ENCODE results near the gene PACS2. TPM values are rescaled to one million over a fixed set of nuclear protein-coding genes. Genes with fewer than 3 reads are reported as not detected.
A peak's percentile ranks its signal among the peaks of the same experiment; 100 is the strongest.

PACS2 gene
- polyA plus RNA-seq, 3 donors: 3.1 to 87.0 (median 3.7) TPM

- WGBS (ENCODE audit: insufficient coverage): 91% methylated on average over 23 of the region's 23 CpGs
- no peaks in the 10 kb centered on the region for H3K9me3 Mint-ChIP-seq
- intact Hi-C loops (cut with micrococcal nuclease): no loop called here
- Histone ChIP-seq H2AFZ (ENCODE audit: insufficient read depth, low read depth, low read length, poor library complexity, severe bottlenecking) (no peak overlapping the region), H3K4me2 (replicated peaks; ENCODE audit: extremely low read depth, low read length, poor library complexity, severe bottlenecking) (no peak overlapping the region), H3K9ac (ENCODE audit: insufficient read depth, low read length, poor library complexity, severe bottlenecking) (no peak overlapping the region), H3K4me1 (ENCODE audit: control insufficient read depth in 1 of 2, insufficient read depth in 2 of 2, low read length in 2 of 2) (peaks cover 25 to 38% of the 10 kb centered on the region in 2 donors), H3K79me2 (ENCODE audit: insufficient read depth, low read length) (no peaks in the 10 kb centered on the region), H3K27ac (ENCODE audit: low read depth in 1 of 2, low read length in 2 of 2) (no peak overlapping the region), H4K20me1 (ENCODE audit: insufficient read depth, low read length) (no peaks in the 10 kb centered on the region), H3K36me3 (replicated peaks in 1 of 2; ENCODE audit: control insufficient read depth in 1 of 2, insufficient read depth in 2 of 2, low read length in 2 of 2) (peaks cover 28 to 29% of the 10 kb centered on the region in 2 donors), H3K9me3 (replicated peaks in 1 of 2; ENCODE audit: control insufficient read depth in 1 of 2, insufficient read depth in 1 of 2, low read length in 2 of 2) (no peaks in the 10 kb centered on the region), H3K4me3 (replicated peaks in 1 of 3; ENCODE audit: low read depth in 2 of 3, low read length in 3 of 3) (no peak overlapping the region), H3K27me3 (ENCODE audit: control insufficient read depth in 2 of 2, insufficient read depth in 2 of 2, low read length in 2 of 2) (no peaks in the 10 kb centered on the region)
- peaks cover 24 to 54% of the 10 kb centered on the region in 2 donors for H3K36me3 Mint-ChIP-seq
- H3K27me3 Mint-ChIP-seq (ENCODE audit: low read depth in 3 of 3): no peaks in the 10 kb centered on the region
- no peak for TF ChIP-seq CTCF (IDR thresholded peaks at IDR 0.05)
- H3K4me1 Mint-ChIP-seq: peaks cover 21% of the 10 kb centered on the region
- no peak for DNase-seq
- peak overlapping the region in 1 of 7 donors; percentile 79 for H3K27ac Mint-ChIP-seq
- no peak overlapping the region for H3K4me3 Mint-ChIP-seq
Observed at GRCh38 chr14:105384041-105384557, 69.6 kb downstream of the PACS2 start.

DNA sequence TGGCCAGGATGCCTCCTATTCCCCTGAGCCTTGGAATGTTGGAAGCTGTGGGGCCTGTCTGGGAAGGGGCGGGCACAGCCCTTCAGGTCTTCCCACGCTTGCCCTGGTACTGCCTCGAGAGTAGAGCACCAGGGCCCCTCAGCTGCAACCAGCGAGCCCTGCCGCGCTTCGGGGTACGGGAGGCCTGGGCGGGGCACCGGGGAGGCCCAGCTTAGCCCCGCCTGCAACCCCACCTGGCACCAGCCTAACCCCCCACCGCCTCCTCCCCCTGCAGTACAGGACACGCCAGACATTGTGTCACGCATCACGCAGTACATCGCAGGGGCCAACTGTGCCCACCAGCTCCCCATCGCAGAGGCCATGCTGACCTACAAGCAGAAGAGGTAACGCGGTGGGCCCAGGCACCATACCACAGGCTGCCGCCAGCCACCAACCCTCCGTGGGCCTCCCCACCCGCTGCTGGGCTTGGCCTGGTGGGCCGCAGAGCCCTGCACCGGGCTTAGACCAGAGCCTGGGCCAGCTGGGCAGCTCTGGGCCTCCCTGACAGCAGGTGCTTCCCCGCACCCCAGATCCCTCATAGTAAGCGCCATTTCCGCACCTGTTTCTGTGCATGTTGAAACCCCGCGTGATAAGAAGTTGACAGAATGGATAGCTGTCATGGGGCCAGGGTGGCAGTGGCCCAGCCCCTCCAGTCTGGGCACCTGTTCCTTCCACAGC lies 70.2 kb downstream of the PACS2 start:
- H3K27me3 ChIP-seq (ENCODE audit: control insufficient read depth in 2 of 2, insufficient read depth in 2 of 2, low read length in 2 of 2): no peaks in the 10 kb centered on the region
- Mint-ChIP-seq H3K27me3 (ENCODE audit: low read depth in 3 of 3) (no peaks in the 10 kb centered on the region), H3K27ac (no peak overlapping the region), H3K4me1 (peaks cover 28% of the 10 kb centered on the region), H3K36me3 (peaks cover 23 to 50% of the 10 kb centered on the region in 2 donors), H3K9me3 (no peaks in the 10 kb centered on the region), H3K4me3 (no peak overlapping the region)
- no peaks in the 10 kb centered on the region for H4K20me1 ChIP-seq (ENCODE audit: insufficient read depth, low read length)
- no peak overlapping the region for H3K27ac ChIP-seq (ENCODE audit: low read depth in 1 of 2, low read length in 2 of 2)
- H3K4me1 ChIP-seq (ENCODE audit: control insufficient read depth in 1 of 2, insufficient read depth in 2 of 2, low read length in 2 of 2): peaks cover 32 to 45% of the 10 kb centered on the region in 2 donors
- 97% methylated on average over 29 of the region's 29 CpGs for WGBS (ENCODE audit: insufficient coverage)
- no peak for TF ChIP-seq CTCF (IDR thresholded peaks at IDR 0.05)
- peaks cover 28 to 29% of the 10 kb centered on the region in 2 donors for H3K36me3 ChIP-seq (replicated peaks in 1 of 2; ENCODE audit: control insufficient read depth in 1 of 2, insufficient read depth in 2 of 2, low read length in 2 of 2)
- H3K4me2 ChIP-seq (replicated peaks; ENCODE audit: extremely low read depth, low read length, poor library complexity, severe bottlenecking): no peak overlapping the region
- no peak overlapping the region for H2AFZ ChIP-seq (ENCODE audit: insufficient read depth, low read depth, low read length, poor library complexity, severe bottlenecking)
- H3K79me2 ChIP-seq (ENCODE audit: insufficient read depth, low read length): no peaks in the 10 kb centered on the region
- intact Hi-C loops (cut with micrococcal nuclease): loop anchor here in 1 of 2 donors (5.0 kb wide), 1 partner anchor 88 kb away; the partner anchor contains the start of gene CRIP2
- H3K4me3 ChIP-seq (replicated peaks in 1 of 3; ENCODE audit: low read depth in 2 of 3, low read length in 3 of 3): no peak overlapping the region
- H3K9ac ChIP-seq (ENCODE audit: insufficient read depth, low read length, poor library complexity, severe bottlenecking): no peak overlapping the region
- no peak for DNase-seq
- H3K9me3 ChIP-seq (replicated peaks in 1 of 2; ENCODE audit: control insufficient read depth in 1 of 2, insufficient read depth in 1 of 2, low read length in 2 of 2): no peaks in the 10 kb centered on the region
